H9 (cell line): Measurements from ENCODE around the gene MIPEP. TPM values are rescaled to one million over a fixed set of nuclear protein-coding genes. Genes with fewer than 3 reads are reported as not detected.

Source experiments
- DNase-seq: peaks from one replicate; pipeline ENCODE4 v3.0.0-alpha.2; 2017
- H2AFZ ChIP-seq: one replicate; pipeline ENCODE4 v1.6.1; 2013; ENCODE audit warnings: mild to moderate bottlenecking, low read length, control low read depth, moderate library complexity
- H2AK5ac ChIP-seq: 2 replicates; pipeline ENCODE4 v1.6.1; 2013; ENCODE audit warnings: low read length, control low read depth, mixed read lengths; ENCODE audit not compliant: insufficient read length
- H2BK120ac ChIP-seq: one replicate; pipeline ENCODE4 v1.6.1; 2013; ENCODE audit warnings: low read depth, mild to moderate bottlenecking, low read length, control low read depth, inconsistent platforms; ENCODE audit not compliant: poor library complexity, severe bottlenecking
- H2BK12ac ChIP-seq: 2 replicates; pipeline ENCODE4 v1.6.1; 2013; ENCODE audit warnings: low read length, control low read depth, mixed read lengths, low read depth; ENCODE audit not compliant: insufficient read length
- H2BK15ac ChIP-seq: 2 replicates; pipeline ENCODE4 v1.6.1; 2013; ENCODE audit warnings: low read depth, low read length, control low read depth
- H2BK20ac ChIP-seq: one replicate; pipeline ENCODE4 v1.6.1; 2013; ENCODE audit warnings: low read depth, mild to moderate bottlenecking, low read length, control low read depth, inconsistent platforms; ENCODE audit not compliant: poor library complexity, severe bottlenecking
- H2BK5ac ChIP-seq: 2 replicates; pipeline ENCODE4 v1.6.1; 2013; ENCODE audit warnings: low read length, control low read depth, mixed read lengths; ENCODE audit not compliant: insufficient read length
- H3K14ac ChIP-seq: 2 replicates; pipeline ENCODE4 v1.6.1; 2013; ENCODE audit warnings: low read length, control low read depth; ENCODE audit not compliant: insufficient read depth
- H3K18ac ChIP-seq: 2 replicates; pipeline ENCODE4 v1.6.1; 2013; ENCODE audit warnings: low read depth, mild to moderate bottlenecking, mixed read lengths, low read length, control low read depth; ENCODE audit not compliant: insufficient read length
- H3K23ac ChIP-seq: 2 replicates; pipeline ENCODE4 v1.6.1; 2013; ENCODE audit warnings: low read length, control low read depth, mixed read lengths, low read depth; ENCODE audit not compliant: insufficient read length
- H3K23me2 ChIP-seq: 2 replicates; pipeline ENCODE4 v1.6.1; 2013; ENCODE audit warnings: low read depth, mild to moderate bottlenecking, mixed read lengths, low read length, control low read depth; ENCODE audit not compliant: insufficient read length, poor library complexity, severe bottlenecking
- H3K27ac ChIP-seq: 2 replicates; pipeline ENCODE4 v1.5.1; 2013; ENCODE audit warnings: low read length, control low read depth, mixed read lengths, low read depth; ENCODE audit not compliant: insufficient read length
- H3K27me3 ChIP-seq: 2 replicates; pipeline ENCODE4 v1.6.1; 2013; ENCODE audit warnings: low read length, control low read depth, inconsistent platforms; ENCODE audit not compliant: insufficient read depth
- H3K4ac ChIP-seq: 2 replicates; pipeline ENCODE4 v1.6.1; 2013; ENCODE audit warnings: low read depth, mild to moderate bottlenecking, control low read depth, inconsistent platforms, low read length, moderate library complexity
- H3K4me1 ChIP-seq: 2 replicates; pipeline ENCODE4 v1.6.1; 2013; ENCODE audit warnings: low read length, control low read depth, inconsistent platforms; ENCODE audit not compliant: insufficient read depth
- H3K4me2 ChIP-seq: 2 replicates; pipeline ENCODE4 v1.6.1; 2013; ENCODE audit warnings: low read length, control low read depth, mixed read lengths; ENCODE audit not compliant: insufficient read length, insufficient read depth
- H3K56ac ChIP-seq: 2 replicates; pipeline ENCODE4 v1.6.1; 2013; ENCODE audit warnings: low read depth, mild to moderate bottlenecking, mixed read lengths, low read length, control low read depth; ENCODE audit not compliant: insufficient read length
- H3K79me1 ChIP-seq: 2 replicates; pipeline ENCODE4 v1.6.1; 2013; ENCODE audit warnings: low read depth, mild to moderate bottlenecking, moderate library complexity, low read length, control low read depth, inconsistent platforms; ENCODE audit not compliant: insufficient read depth, poor library complexity, severe bottlenecking
- H3K79me2 ChIP-seq: 2 replicates; pipeline ENCODE4 v1.6.1; 2013; ENCODE audit warnings: low read length, control low read depth, inconsistent platforms; ENCODE audit not compliant: insufficient read depth
- H3K9ac ChIP-seq: 2 replicates; pipeline ENCODE4 v1.6.1; 2013; ENCODE audit warnings: low read length, control low read depth, mixed read lengths; ENCODE audit not compliant: insufficient read length; ENCODE audit errors: extremely low read depth
- H3K9me3 ChIP-seq: one replicate; pipeline ENCODE4 v1.6.1; 2013; ENCODE audit warnings: low read depth, low read length, inconsistent platforms; ENCODE audit not compliant: control insufficient read depth
- H3T11ph ChIP-seq: one replicate; pipeline ENCODE4 v1.6.1; 2013; ENCODE audit warnings: mild to moderate bottlenecking, low read length, control low read depth, inconsistent platforms
- H4K20me1 ChIP-seq: one replicate; pipeline ENCODE4 v1.6.1; 2013; ENCODE audit not compliant: control insufficient read depth, insufficient read length, insufficient read depth
- H4K5ac ChIP-seq: 2 replicates; pipeline ENCODE4 v1.6.1; 2013; ENCODE audit warnings: low read depth, mild to moderate bottlenecking, mixed read lengths, low read length, control low read depth; ENCODE audit not compliant: insufficient read length
- H4K8ac ChIP-seq: replicated peaks from 2 replicates; pipeline ENCODE4 v1.6.1; 2013; ENCODE audit warnings: low read length, control low read depth, mixed read lengths, low read depth; ENCODE audit not compliant: insufficient read length
- H4K91ac ChIP-seq: 2 replicates; pipeline ENCODE4 v1.6.1; 2013; ENCODE audit warnings: low read depth, mild to moderate bottlenecking, moderate library complexity, mixed read lengths, low read length, control low read depth; ENCODE audit not compliant: insufficient read length
- H3K27ac Mint-ChIP-seq, 3 experiments: 2 replicates in 2 of 3; 3 replicates in 1 of 3; pipeline ENCODE4 v1.8.0; 2020 to 2021; ENCODE audit warnings: mixed read lengths in 3 of 3, mild to moderate bottlenecking in 1 of 3, moderate library complexity in 1 of 3
- H3K27me3 Mint-ChIP-seq: 2 replicates; pipeline ENCODE4 v1.8.0; 2021; ENCODE audit warnings: low read depth, mild to moderate bottlenecking, moderate library complexity, mixed read lengths
- H3K36me3 Mint-ChIP-seq, 3 experiments: 2 replicates in 2 of 3; 3 replicates in 1 of 3; pipeline ENCODE4 v1.8.0; 2020 to 2021; ENCODE audit warnings: low read depth in 3 of 3, mixed read lengths in 3 of 3; ENCODE audit not compliant: insufficient read depth in 1 of 3
- H3K4me1 Mint-ChIP-seq, 2 experiments: 2 replicates each; pipeline ENCODE4 v1.8.0; 2020; ENCODE audit warnings: mixed read lengths in 2 of 2
- H3K4me3 Mint-ChIP-seq, 2 experiments: 2 replicates in 1 of 2; 3 replicates in 1 of 2; pipeline ENCODE4 v1.8.0; 2020 to 2021; ENCODE audit warnings: mild to moderate bottlenecking in 2 of 2, mixed read lengths in 2 of 2, moderate library complexity in 1 of 2
- H3K9me3 Mint-ChIP-seq, 2 experiments: 2 replicates in 1 of 2; 3 replicates in 1 of 2; pipeline ENCODE4 v1.8.0; 2020; ENCODE audit warnings: mild to moderate bottlenecking in 2 of 2, mixed read lengths in 2 of 2, moderate library complexity in 1 of 2
- WGBS: extraction: QIAGEN DNeasy Blood & Tissue Kit; methylation state at CpG from one replicate; pipeline ENCODE4 v1.1.7; 2013; ENCODE audit warnings: missing lambda C conversion rate, low lambda C conversion rate, mixed read lengths; ENCODE audit not compliant: insufficient read length; ENCODE audit errors: extremely low coverage; 5-methylcytosine and 5-hydroxymethylcytosine counted together
- total RNA-seq: library from RNA; stranded (reverse); gene quantifications from 2 replicates; pipeline ENCODE4 v1.2.1, GENCODE V29; 2021
- TF ChIP-seq, protein P1 (sequence below): fragments of 200-600 bp; sonication (generic); conservative IDR thresholded peaks from 3 replicates; pipeline ENCODE4 v1.8.0; 2021; ENCODE audit warnings: antibody characterized with exemption, mild to moderate bottlenecking

Gene MIPEP
- total RNA-seq, 1 experiment from 2014 or later: 18.5 TPM

- H3K9me3 Mint-ChIP-seq: no peaks in the 10 kb centered on the region
- Histone ChIP-seq H3K56ac (no peak overlapping the region), H3K4me2 (no peak overlapping the region)
Observed at GRCh38 chr13:23705583-23705982, 183.6 kb downstream of the MIPEP start.

More at GRCh38 chr13:23705583-23705982, 183.6 kb downstream of the MIPEP start:
- no peak overlapping the region for H3K23ac ChIP-seq
- Mint-ChIP-seq H3K27me3 (peaks cover 2% of the 10 kb centered on the region; the same call in 1 of the 2 replicates), H3K4me3 (no peak overlapping the region), H3K27ac (peak overlapping the region; percentile 46 to 80 (median 64); a peak in 2 of 7 replicates), H3K36me3 (no peaks in the 10 kb centered on the region), H3K4me1 (peaks cover 27 to 28% of the 10 kb centered on the region in 2 experiments)
- H2BK20ac ChIP-seq: no peak overlapping the region
- no CpG with 5 or more reads among the region's 2 CpGs for WGBS
- no peak overlapping the region for H2BK5ac ChIP-seq
- H3K9ac ChIP-seq: no peak overlapping the region
- H3K4me1 ChIP-seq: no peaks in the 10 kb centered on the region
- H3K14ac ChIP-seq: no peak overlapping the region
- H4K20me1 ChIP-seq: no peaks in the 10 kb centered on the region
- no peak overlapping the region for H4K91ac ChIP-seq
- H3T11ph ChIP-seq: no peak overlapping the region
- no peak overlapping the region for H2BK15ac ChIP-seq
- no peaks in the 10 kb centered on the region for H3K9me3 ChIP-seq
- no peak overlapping the region for H3K4ac ChIP-seq
- H3K79me1 ChIP-seq: no peaks in the 10 kb centered on the region
- TF ChIP-seq, protein P1, sequence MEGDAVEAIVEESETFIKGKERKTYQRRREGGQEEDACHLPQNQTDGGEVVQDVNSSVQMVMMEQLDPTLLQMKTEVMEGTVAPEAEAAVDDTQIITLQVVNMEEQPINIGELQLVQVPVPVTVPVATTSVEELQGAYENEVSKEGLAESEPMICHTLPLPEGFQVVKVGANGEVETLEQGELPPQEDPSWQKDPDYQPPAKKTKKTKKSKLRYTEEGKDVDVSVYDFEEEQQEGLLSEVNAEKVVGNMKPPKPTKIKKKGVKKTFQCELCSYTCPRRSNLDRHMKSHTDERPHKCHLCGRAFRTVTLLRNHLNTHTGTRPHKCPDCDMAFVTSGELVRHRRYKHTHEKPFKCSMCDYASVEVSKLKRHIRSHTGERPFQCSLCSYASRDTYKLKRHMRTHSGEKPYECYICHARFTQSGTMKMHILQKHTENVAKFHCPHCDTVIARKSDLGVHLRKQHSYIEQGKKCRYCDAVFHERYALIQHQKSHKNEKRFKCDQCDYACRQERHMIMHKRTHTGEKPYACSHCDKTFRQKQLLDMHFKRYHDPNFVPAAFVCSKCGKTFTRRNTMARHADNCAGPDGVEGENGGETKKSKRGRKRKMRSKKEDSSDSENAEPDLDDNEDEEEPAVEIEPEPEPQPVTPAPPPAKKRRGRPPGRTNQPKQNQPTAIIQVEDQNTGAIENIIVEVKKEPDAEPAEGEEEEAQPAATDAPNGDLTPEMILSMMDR: no peak
- H2AK5ac ChIP-seq: no peak overlapping the region
- H4K5ac ChIP-seq: no peak overlapping the region
- H4K8ac ChIP-seq: no peak overlapping the region
- no peak overlapping the region for H2AFZ ChIP-seq
- no peak overlapping the region for H2BK12ac ChIP-seq
- no peaks in the 10 kb centered on the region for H3K79me2 ChIP-seq
- H3K27me3 ChIP-seq: no peaks in the 10 kb centered on the region
- DNase-seq: no peak
- H3K23me2 ChIP-seq: no peaks in the 10 kb centered on the region
- no peak overlapping the region for H2BK120ac ChIP-seq
- no peak overlapping the region for H3K18ac ChIP-seq
- H3K27ac ChIP-seq: no peak overlapping the region
